SIG-M5 treated with dmso at 0.1 percent for 504 hours (cell line): ENCODE data around the gene ERCC4.

Experiments used
- DNase-seq: peaks from one replicate; lab custom pipeline; 2025; ENCODE audit not compliant: unreplicated experiment; lab: John Stamatoyannopoulos, UW

The ERCC4 gene

GRCh38 chr16:13909872-13910303, 10.1 kb upstream of the ERCC4 start:
- DNase-seq = no peak

- DNase-seq = no peak
These were observed 8.6 kb upstream of the ERCC4 start for GRCh38 chr16:13911306-13911705.

GRCh38 chr16:13911871-13912270, 8.1 kb upstream of the ERCC4 start:
- DNase-seq = no peak

GRCh38 chr16:13912891-13913290, 7.1 kb upstream of the ERCC4 start:
- no peak for DNase-seq

GRCh38 chr16:13913374-13914292, 6.3 kb upstream of the ERCC4 start:
- DNase-seq = no peak

- no peak for DNase-seq
These were observed 4.8 kb upstream of the ERCC4 start for GRCh38 chr16:13915033-13915635.

GRCh38 chr16:13919330-13919682, 648 bp upstream of the ERCC4 start:
- DNase-seq = peak; percentile 59

- no peak for DNase-seq
These were observed 510 bp downstream of the ERCC4 start for GRCh38 chr16:13920510-13920818.

- no peak for DNase-seq
These were observed 1.4 kb downstream of the ERCC4 start for GRCh38 chr16:13921328-13921727.

- peak; percentile 68 for DNase-seq
These were observed 3.8 kb downstream of the ERCC4 start for GRCh38 chr16:13923703-13924298.

GRCh38 chr16:13926464-13926863, 6.5 kb downstream of the ERCC4 start:
- DNase-seq = no peak

GRCh38 chr16:13926891-13927290, 6.9 kb downstream of the ERCC4 start:
- DNase-seq = no peak

- DNase-seq = no peak
These were observed 8.7 kb downstream of the ERCC4 start for GRCh38 chr16:13928646-13929045.

- DNase-seq = no peak
These were observed 11.9 kb downstream of the ERCC4 start for GRCh38 chr16:13931845-13932244.

GRCh38 chr16:13935408-13935807, 15.5 kb downstream of the ERCC4 start:
- no peak for DNase-seq

- no peak for DNase-seq
These were observed 16.2 kb downstream of the ERCC4 start for GRCh38 chr16:13936155-13936554.

GRCh38 chr16:13936596-13937081, 16.7 kb downstream of the ERCC4 start:
- DNase-seq = peak; percentile 16

- DNase-seq = no peak
These were observed 17.5 kb downstream of the ERCC4 start for GRCh38 chr16:13937411-13937810.

- DNase-seq = no peak
These were observed 18.5 kb downstream of the ERCC4 start for GRCh38 chr16:13938480-13938879.

GRCh38 chr16:13939821-13940220, 19.9 kb downstream of the ERCC4 start:
- no peak for DNase-seq

GRCh38 chr16:13940397-13940933, 20.5 kb downstream of the ERCC4 start:
- DNase-seq = no peak

GRCh38 chr16:13944816-13945215, 24.9 kb downstream of the ERCC4 start:
- DNase-seq = no peak
